GM12872 (cell line): ENCODE measurements around the gene CRYGC.

Source experiments
- TF ChIP-seq, protein P1 (sequence below): IDR thresholded peaks from 3 replicates; pipeline ENCODE4 v1.5.1; 2011; ENCODE audit warnings: low read depth, mild to moderate bottlenecking, low read length, moderate library complexity; ENCODE audit not compliant: insufficient read depth

The CRYGC gene

DNA sequence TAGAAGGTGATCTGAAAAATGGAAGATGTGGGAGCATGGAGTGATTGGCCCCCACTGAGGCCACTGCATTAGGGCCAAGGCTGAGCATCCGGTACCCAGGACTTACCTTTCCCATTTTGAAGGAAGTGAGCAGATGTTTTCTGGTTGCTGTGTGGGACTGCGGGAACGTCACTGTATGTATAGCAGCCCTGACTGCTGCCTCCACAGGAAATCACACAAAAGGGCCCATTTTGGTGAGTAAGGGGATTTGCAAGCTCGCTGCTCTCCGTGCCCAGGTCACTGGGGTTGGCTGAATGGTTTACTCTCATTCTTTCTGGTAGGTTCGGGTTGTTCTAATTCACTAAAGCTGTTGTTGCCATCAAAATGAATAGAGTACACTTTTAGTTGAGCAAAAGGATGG, 16.4 kb upstream of the CRYGC start, which contains the start of gene CRYGB:
TSS of gene CRYGB (minus strand) at position 153 of the 400 bp plus-strand sequence. CDS start at position 115, 38 bp downstream.
- TF ChIP-seq, protein P1, sequence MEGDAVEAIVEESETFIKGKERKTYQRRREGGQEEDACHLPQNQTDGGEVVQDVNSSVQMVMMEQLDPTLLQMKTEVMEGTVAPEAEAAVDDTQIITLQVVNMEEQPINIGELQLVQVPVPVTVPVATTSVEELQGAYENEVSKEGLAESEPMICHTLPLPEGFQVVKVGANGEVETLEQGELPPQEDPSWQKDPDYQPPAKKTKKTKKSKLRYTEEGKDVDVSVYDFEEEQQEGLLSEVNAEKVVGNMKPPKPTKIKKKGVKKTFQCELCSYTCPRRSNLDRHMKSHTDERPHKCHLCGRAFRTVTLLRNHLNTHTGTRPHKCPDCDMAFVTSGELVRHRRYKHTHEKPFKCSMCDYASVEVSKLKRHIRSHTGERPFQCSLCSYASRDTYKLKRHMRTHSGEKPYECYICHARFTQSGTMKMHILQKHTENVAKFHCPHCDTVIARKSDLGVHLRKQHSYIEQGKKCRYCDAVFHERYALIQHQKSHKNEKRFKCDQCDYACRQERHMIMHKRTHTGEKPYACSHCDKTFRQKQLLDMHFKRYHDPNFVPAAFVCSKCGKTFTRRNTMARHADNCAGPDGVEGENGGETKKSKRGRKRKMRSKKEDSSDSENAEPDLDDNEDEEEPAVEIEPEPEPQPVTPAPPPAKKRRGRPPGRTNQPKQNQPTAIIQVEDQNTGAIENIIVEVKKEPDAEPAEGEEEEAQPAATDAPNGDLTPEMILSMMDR = no peak

GRCh38 chr2:208142925-208143799, 13.5 kb upstream of the CRYGC start:
- TF ChIP-seq, protein P1 = no peak

- TF ChIP-seq, protein P1 = no peak
Measured at GRCh38 chr2:208142240-208142924, 12.8 kb upstream of the CRYGC start.

DNA sequence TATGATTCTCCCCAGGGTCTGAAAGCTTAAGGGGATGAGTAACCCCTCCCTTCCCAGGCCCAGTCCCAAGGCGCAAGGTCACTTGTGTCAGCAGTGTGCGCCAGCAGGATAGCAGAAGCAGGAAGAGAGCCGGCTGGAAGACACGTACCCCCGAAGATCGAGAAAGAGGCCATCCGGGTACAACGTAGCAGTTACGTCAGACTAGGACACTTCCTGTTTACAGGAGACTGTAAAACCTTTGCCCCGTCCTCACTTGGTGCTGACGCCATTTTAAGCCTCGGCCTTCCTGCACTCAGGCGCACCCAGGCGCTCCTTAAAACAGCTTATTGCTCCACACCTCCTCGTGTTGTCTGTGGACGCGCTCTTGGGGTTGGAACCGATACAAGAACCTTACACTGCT, 9.8 kb upstream of the CRYGC start:
- TF ChIP-seq, protein P1 = no peak

DNA sequence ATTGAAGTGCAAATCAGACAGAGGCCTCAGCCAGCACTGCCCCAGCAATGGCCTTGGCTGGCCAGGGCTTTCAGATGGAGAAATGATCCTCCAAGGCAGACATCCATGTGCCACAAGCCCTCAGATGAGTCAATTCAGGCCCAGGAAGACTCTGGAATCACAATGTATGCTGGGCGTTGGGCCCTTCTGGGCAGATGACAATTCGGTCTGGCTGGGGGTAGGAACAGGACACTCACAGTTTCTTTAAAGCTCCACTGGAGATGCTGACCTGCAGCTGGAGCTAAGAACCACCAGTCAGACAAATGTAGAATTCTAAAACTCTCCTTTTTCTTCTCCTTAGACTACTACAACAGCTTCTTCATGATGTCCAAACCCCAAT, 7.1 kb upstream of the CRYGC start:
- TF ChIP-seq, protein P1 = no peak

DNA sequence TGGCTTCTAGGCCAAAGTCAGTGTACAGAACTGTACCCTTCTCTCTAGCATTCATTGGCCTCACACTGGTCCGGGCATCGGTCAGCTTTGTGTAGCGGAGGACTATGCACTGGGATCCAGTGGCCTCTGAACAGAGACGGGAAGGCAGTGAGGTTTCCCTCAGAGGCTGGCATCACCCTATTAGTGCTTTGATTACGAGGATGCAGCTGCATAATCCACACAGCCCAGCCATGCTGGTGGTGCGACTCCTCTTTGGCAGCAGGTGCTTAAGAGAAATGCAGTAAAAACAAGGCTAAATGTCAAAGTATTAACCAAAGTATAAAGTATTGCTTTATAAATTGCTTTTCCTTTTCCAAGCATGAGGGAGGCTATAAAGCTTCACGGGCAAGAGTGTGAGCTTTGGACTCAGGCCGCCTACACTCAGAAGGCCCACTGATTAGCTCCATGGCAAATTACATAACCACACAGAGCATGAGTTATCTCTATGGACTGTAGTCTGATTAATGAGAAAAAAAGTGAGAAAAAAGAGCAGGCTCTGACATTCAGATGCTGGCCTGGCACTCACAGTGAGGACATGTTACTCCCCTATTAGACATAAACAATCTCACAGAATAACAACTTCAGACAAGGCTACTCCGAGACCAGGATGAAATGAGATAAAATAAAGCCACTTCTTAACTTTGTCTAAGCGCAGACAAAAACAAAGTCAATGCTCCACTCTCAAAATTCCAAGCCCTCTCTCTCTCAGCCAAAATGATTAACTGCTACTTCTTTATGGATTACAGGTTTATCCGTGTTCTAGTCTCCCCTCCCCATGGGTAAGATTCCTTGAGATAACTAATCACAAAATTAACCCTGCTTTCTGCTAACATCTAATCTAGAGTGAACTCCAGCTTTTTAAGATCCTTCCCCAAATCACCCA, 6.4 kb upstream of the CRYGC start:
- TF ChIP-seq, protein P1 = no peak

DNA sequence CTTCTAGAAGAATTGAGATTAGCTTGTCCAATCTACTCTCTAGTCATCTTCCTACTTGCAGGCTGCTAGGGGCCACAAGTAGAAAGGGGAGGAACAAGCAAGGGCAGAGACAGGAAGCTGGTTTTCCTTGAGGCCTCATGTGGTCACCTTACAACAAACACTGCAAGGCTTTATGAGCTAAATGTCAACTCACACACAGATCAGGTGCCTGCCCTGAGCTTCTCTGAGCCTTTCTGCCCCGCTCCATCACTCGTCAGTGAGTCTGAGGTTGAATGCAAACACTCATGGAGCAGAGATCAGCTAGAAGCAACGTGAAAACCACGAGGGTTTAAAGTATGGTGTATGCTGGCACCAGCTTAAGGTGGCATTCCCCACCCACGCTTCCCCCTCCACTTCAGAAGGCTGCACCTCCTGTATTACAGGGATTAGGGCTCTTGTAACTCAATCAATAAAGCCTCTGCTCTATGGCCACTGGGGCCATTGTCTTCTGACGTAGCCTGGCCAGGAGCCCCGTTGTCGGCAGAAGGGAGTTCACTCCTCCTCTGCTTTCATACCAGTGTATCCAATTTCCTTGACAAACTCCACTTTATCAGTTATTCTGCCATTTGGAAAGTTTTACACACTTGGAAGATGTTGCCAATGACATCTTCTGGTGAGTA, 5.4 kb upstream of the CRYGC start:
- TF ChIP-seq, protein P1 = no peak
